G401 (cell line): ENCODE data around the gene GLRX. TPM values are rescaled to one million over a fixed set of nuclear protein-coding genes. Genes with fewer than 3 reads are reported as not detected.

Experiments
- DNase-seq: peaks from one replicate; pipeline ENCODE4 v3.0.0-alpha.2; 2015; ENCODE audit warnings: low spot score
- in situ Hi-C: cut with HindIII; loops from 2 replicates; pipeline ENCODE4 v1.10.0; 2016; ENCODE audit warnings: low sequenced_read_pairs, mixed read lengths
- total RNA-seq: library from RNA; depleted of rRNA; stranded (reverse); fragments of >200 nt; shearing (Covaris generic); gene quantifications from 2 replicates; pipeline ENCODE4 v1.2.3, GENCODE V29; 2014

The GLRX gene
- total RNA-seq, 1 experiment from 2014 or later, result not detected

- in situ Hi-C loops, result no loop called here
- DNase-seq, result no peak
Measured at GRCh38 chr5:95794070-95794516, 28.4 kb downstream of the GLRX start.

GRCh38 chr5:95791751-95792150 lies 30.8 kb downstream of the GLRX start:
- in situ Hi-C loops, result no loop called here

GRCh38 chr5:95788493-95788892 lies 34.0 kb downstream of the GLRX start:
- no peak for DNase-seq
- in situ Hi-C loops, result no loop called here

More at GRCh38 chr5:95791751-95792150, 30.8 kb downstream of the GLRX start:
- no peak for DNase-seq

DNA sequence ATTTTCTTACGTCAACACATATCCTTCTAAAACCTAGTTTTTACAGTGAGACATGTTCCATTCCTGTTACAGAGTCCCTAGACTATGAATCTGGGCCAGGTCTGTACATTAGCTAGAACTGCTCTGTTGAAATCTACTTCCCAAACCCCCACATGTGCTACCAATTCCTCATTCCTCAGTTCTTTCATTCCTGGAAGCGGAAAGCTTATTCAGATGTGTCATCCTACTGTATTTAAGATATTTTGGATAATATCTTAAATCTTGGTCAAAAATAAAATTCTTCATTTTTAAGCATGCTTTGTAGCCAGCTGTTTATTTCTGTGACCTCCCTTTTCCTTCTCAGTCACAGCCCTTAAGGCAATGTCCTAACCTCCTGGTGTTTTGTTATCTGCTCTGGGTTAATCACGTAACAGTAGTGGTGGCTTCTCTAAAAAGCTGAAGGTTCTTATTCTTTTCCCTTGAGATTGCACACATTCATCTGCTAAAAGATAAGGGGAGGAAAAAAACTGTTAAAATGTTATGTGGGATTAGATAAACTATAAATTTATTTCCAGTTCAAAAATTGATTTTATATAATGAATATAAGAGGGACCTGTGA lies 35.6 kb downstream of the GLRX start:
- no peak for DNase-seq
- in situ Hi-C loops, result no loop called here

DNA sequence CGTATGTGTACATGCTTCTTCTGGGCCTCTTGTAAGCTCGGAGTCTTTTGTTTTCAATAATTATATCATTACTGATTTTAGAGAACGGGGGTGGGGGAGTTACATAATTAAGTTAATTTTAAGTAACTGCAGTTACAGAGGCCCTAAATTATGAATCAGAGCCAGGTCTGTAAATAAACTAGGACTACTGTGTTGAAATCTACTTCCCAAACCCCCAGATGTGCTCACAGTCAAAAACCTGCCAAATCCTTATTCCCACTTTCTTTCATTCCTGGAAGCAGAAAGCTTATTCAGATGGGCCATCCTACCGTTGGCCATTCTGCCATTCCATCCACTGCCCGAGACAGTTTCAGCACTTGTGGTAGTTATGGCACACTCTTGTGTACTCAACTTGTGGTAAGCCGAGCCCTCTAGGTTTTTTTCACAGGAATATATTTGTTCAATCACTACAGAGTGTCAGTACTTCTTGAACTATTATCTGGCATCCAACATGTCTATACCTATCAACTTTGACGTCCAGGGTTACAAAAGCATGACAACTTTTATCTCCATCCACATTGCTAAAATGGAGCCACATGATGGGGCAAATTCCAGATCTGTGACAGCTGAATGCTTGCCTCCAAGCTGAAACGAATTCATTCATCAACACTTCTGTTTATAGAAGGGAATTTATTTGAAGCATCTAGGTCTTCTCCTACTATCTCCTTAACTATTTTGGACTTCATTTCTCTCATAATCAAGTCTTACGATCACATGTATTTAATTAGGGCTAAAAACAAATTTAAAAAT lies 37.8 kb downstream of the GLRX start:
- in situ Hi-C loops, result no loop called here
- DNase-seq, result no peak

GRCh38 chr5:95783661-95784060 lies 38.9 kb downstream of the GLRX start:
- DNase-seq, result no peak
- in situ Hi-C loops, result no loop called here

DNA sequence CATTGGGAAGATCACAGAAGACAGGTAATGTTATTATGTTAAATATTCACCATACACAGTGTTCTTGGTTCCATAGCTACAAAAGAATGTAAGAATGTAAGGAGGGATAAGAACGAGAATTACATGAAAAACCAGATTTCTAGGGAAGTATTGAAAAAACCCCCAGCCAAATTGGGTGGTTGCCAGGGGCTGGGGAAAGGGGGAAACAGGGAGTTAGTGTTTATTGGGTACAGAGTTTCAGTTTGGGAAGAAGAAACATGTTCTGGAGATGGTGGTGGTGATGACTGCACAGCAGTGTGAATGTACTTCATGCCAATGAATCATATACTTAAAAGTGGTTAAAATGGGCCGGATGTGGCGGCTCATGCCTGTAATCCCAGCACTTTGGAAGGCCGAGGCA lies 40.3 kb downstream of the GLRX start:
- in situ Hi-C loops, result no loop called here
- no peak for DNase-seq

- peak; percentile 92 for DNase-seq
- in situ Hi-C loops, result no loop called here
Measured at GRCh38 chr5:95781101-95781583, 41.4 kb downstream of the GLRX start.

- DNase-seq, result no peak
- in situ Hi-C loops, result no loop called here
Measured at GRCh38 chr5:95780597-95780996, 41.9 kb downstream of the GLRX start.

DNA sequence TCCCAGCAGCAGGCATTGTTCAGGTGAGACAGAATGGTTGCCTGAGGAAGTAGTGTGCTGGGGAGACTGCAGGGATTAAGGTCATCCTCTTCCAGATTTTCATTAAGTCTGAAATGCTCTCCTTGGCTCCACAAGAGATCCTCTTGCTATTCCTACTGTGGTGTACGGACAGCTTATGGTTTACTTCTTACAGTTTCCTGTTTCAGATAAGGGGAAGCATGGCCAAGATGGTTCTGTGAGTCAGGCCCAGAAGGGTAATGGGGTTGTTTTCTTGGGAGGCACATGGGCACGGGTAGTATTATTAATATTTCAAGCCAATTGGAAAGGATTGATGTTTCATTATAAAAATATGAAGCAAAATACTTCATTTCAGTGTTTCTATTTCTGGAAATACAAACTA lies 42.9 kb downstream of the GLRX start:
- in situ Hi-C loops, result no loop called here
- DNase-seq, result no peak

- DNase-seq, result no peak
- in situ Hi-C loops, result no loop called here
Measured at GRCh38 chr5:95778713-95779436, 43.7 kb downstream of the GLRX start.

GRCh38 chr5:95777441-95777840 lies 45.1 kb downstream of the GLRX start:
- no peak for DNase-seq
- in situ Hi-C loops, result no loop called here

DNA sequence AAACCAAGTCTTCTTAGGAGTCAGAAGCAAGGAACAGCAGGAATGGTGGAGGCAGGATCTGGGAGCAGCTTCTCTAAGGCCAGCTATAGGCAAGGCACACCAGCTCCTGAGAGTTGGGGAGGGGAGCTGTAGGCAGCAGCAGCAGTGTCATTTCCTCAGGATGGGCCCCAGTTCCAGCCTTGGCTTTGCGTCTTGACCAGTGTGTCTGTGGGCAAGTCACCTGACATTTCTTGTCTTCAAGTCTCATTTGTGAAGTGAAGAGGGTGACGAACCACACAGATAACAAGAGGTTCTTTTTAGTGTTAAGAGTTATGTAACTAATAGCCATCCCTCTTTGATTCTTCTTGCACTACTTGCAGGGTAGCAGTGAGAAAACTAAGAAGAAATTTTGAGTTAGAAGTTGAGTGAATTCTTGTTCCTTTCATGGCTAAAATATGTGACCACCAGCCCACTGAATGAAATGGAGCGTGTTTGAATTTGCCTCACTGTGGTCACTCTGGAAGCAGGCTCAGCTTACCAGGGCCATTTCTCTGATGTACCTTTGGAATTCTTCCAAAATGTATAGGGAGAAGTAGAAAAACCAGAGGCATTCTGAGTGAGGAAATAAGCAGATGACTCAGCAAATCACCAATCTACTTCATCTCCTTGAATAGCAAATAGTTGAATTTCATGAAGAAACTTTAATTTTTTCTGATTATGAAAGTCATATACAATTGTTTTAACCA lies 49.0 kb downstream of the GLRX start:
- DNase-seq, result no peak
- in situ Hi-C loops, result no loop called here

- DNase-seq, result no peak
- in situ Hi-C loops, result no loop called here
Measured at GRCh38 chr5:95771892-95772291, 50.6 kb downstream of the GLRX start.

GRCh38 chr5:95770830-95771708 lies 51.5 kb downstream of the GLRX start:
- in situ Hi-C loops, result no loop called here

DNA sequence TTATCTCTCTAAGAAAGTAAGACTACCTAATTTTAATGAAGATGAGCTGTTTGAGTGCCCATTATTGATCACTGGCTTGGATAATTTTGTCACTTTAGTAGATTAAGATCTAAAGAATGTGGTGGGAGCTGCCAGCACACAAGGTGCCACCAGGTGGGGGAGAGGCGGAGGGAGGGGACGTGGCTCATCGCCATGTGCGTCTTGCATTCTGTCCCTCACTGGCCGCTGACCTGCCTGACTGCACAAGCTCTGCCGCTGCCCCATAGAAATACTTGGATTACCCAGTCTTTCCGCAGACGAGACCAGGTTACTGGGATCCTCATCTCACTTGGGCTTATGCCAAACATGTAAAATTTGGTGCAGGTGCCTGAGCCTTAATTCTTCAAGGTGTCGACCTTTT lies 53.8 kb downstream of the GLRX start:
- in situ Hi-C loops, result no loop called here
- no peak for DNase-seq

More at GRCh38 chr5:95770830-95771708, 51.5 kb downstream of the GLRX start:
- peak; percentile 30 for DNase-seq

- no peak for DNase-seq
- in situ Hi-C loops, result no loop called here
Measured at GRCh38 chr5:95763941-95764340, 58.6 kb downstream of the GLRX start.
